Mesenteric fat pad (tissue), 1 donor: ENCODE measurements around the gene LBR. TPM values are rescaled to one million over a fixed set of nuclear protein-coding genes. Genes with fewer than 3 reads are reported as not detected.

ENCODE experiments used
- DNase-seq: peaks from one replicate; pipeline ENCODE4 v3.0.0-alpha.2; 2020; ENCODE audit warnings: low spot score
- total RNA-seq: library from RNA; stranded (reverse); fragmentation: NEBNext Ultra II Directional; extraction: Animal tissue kit (Norgen Biotek cat#: 25700); gene quantifications from one replicate; pipeline ENCODE4 v1.2.1, GENCODE V29; 2021
- donor health status: DM: yes; HTN: yes; CAD: no.

LBR gene
- total RNA-seq, 1 donor from 2014 or later = 55.3 TPM

- no peak for DNase-seq
Measured at GRCh38 chr1:225424562-225425200, 3.2 kb downstream of the LBR start.

- no peak for DNase-seq
Measured at GRCh38 chr1:225423518-225423855, 4.4 kb downstream of the LBR start.

GRCh38 chr1:225422795-225423517, 4.9 kb downstream of the LBR start:
- DNase-seq = no peak

GRCh38 chr1:225422031-225422605, 5.7 kb downstream of the LBR start:
- no peak for DNase-seq

- DNase-seq = no peak
Measured at GRCh38 chr1:225418598-225418997, 9.2 kb downstream of the LBR start.

- DNase-seq = no peak
Measured at GRCh38 chr1:225418059-225418458, 9.8 kb downstream of the LBR start.

GRCh38 chr1:225415967-225416745, 11.7 kb downstream of the LBR start:
- no peak for DNase-seq

GRCh38 chr1:225415307-225415706, 12.5 kb downstream of the LBR start:
- DNase-seq = no peak

- DNase-seq = no peak
Measured at GRCh38 chr1:225413708-225414375, 14.0 kb downstream of the LBR start.

- DNase-seq = no peak
Measured at GRCh38 chr1:225412803-225413351, 15.0 kb downstream of the LBR start.

GRCh38 chr1:225412321-225412720, 15.5 kb downstream of the LBR start:
- no peak for DNase-seq

- no peak for DNase-seq
Measured at GRCh38 chr1:225410036-225410435, 17.8 kb downstream of the LBR start.

- DNase-seq = no peak
Measured at GRCh38 chr1:225409051-225409450, 18.8 kb downstream of the LBR start.

GRCh38 chr1:225408249-225408648, 19.6 kb downstream of the LBR start:
- DNase-seq = no peak

GRCh38 chr1:225407755-225408154, 20.1 kb downstream of the LBR start:
- DNase-seq = no peak

GRCh38 chr1:225406976-225407725, 20.7 kb downstream of the LBR start:
- DNase-seq = no peak

GRCh38 chr1:225400968-225401367, 26.9 kb downstream of the LBR start:
- DNase-seq = no peak

GRCh38 chr1:225396357-225396756, 31.5 kb downstream of the LBR start:
- DNase-seq = no peak

GRCh38 chr1:225389843-225390242, 38.0 kb downstream of the LBR start:
- no peak for DNase-seq

GRCh38 chr1:225388372-225388771, 39.5 kb downstream of the LBR start:
- no peak for DNase-seq
